ENCODE results near the gene ATP6AP1.

DNA sequence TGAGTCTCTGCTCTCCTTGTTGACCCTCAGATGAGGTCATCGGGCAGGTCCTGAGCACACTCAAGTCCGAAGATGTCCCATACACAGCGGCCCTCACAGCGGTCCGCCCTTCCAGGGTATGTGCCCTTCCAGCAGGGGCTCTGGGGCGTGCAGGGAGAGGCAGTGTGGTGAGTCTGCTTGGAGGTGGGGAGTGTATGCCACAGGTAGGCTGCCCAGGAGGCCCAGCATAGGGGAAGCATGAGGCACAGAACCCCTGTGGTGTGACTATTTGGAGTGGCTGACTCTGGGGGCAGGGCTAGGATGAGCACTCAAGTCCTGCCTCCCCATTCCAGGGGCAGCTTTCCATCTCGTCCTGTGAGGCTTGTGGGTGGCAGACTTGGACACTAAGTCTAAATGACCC, 5.1 kb downstream of the ATP6AP1 start:
- TF ChIP-seq, protein P1, sequence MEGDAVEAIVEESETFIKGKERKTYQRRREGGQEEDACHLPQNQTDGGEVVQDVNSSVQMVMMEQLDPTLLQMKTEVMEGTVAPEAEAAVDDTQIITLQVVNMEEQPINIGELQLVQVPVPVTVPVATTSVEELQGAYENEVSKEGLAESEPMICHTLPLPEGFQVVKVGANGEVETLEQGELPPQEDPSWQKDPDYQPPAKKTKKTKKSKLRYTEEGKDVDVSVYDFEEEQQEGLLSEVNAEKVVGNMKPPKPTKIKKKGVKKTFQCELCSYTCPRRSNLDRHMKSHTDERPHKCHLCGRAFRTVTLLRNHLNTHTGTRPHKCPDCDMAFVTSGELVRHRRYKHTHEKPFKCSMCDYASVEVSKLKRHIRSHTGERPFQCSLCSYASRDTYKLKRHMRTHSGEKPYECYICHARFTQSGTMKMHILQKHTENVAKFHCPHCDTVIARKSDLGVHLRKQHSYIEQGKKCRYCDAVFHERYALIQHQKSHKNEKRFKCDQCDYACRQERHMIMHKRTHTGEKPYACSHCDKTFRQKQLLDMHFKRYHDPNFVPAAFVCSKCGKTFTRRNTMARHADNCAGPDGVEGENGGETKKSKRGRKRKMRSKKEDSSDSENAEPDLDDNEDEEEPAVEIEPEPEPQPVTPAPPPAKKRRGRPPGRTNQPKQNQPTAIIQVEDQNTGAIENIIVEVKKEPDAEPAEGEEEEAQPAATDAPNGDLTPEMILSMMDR (IDR thresholded peaks at IDR 0.05; ENCODE audit: extremely low read depth in 1 of 2, insufficient read depth in 1 of 2, low read depth in 1 of 2, low read length in 2 of 2) = no peak
- no peak for TF ChIP-seq MYC (IDR thresholded peaks at IDR 0.05; ENCODE audit: low read depth, low read length)
- no peak for TF ChIP-seq POLR2A (IDR thresholded peaks at IDR 0.05; ENCODE audit: low read depth, low read length)
- no peak for TF ChIP-seq EZH2 (IDR thresholded peaks at IDR 0.05; ENCODE audit: borderline replicate concordance, low read depth, low read length, severe bottlenecking)
- TF ChIP-seq, protein P2, sequence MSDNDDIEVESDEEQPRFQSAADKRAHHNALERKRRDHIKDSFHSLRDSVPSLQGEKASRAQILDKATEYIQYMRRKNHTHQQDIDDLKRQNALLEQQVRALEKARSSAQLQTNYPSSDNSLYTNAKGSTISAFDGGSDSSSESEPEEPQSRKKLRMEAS (IDR thresholded peaks at IDR 0.05; ENCODE audit: insufficient read depth, insufficient read length) = no peak
- no peak for TF ChIP-seq GATA2 (IDR thresholded peaks at IDR 0.05; ENCODE audit: insufficient read depth, insufficient read length, low read depth, low read length)
- no peak for TF ChIP-seq POLR2AphosphoS5 (IDR thresholded peaks at IDR 0.05; ENCODE audit: insufficient read depth, low read depth, low read length)
- no peak for TF ChIP-seq JUN (IDR thresholded peaks at IDR 0.05; ENCODE audit: borderline replicate concordance, insufficient read depth, insufficient read length, low read depth)
